K562 (cell line): ENCODE results near the gene KCNAB1. TPM values are rescaled to one million over a fixed set of nuclear protein-coding genes. Genes with fewer than 3 reads are reported as not detected.
A peak's percentile ranks its signal among the peaks of the same experiment; 100 is the strongest.

ENCODE experiments used
- ARID1B ChIP-seq: fragments of 450-650 bp; IDR thresholded peaks from 2 replicates; pipeline ENCODE4 v1.6.1; 2016; ENCODE audit warnings: antibody characterized with exemption, mild to moderate bottlenecking, inconsistent platforms
- ARID4B ChIP-seq: sonication (generic); formaldehyde crosslinking; IDR thresholded peaks from 2 replicates; pipeline ENCODE4 v1.8.0; 2022; ENCODE audit warnings: mild to moderate bottlenecking, missing genetic modification reagents
- BRCA1 ChIP-seq, 2 experiments: fragments of 450-650 bp in 1 of 2; sonication (generic) in 1 of 2; formaldehyde crosslinking in 1 of 2; IDR thresholded peaks; 2 replicates each; pipeline versions ENCODE4 v1.5.0 to v1.6.1; 2017 to 2020; ENCODE audit warnings: mild to moderate bottlenecking in 1 of 2, missing genetic modification reagents in 1 of 2
- FOXM1 ChIP-seq, 2 experiments: fragments of 450-650 bp in 1 of 2; sonication (generic) in 1 of 2; formaldehyde crosslinking in 1 of 2; IDR thresholded peaks; 2 replicates each; pipeline versions ENCODE4 v1.6.1 to v1.9.0; 2017 to 2022; ENCODE audit warnings: low read depth in 2 of 2, mild to moderate bottlenecking in 2 of 2, missing genetic modification reagents in 1 of 2, moderate library complexity in 1 of 2
- GTF2A2 ChIP-seq: IDR thresholded peaks from 2 replicates; pipeline ENCODE4 v1.6.1; 2016; ENCODE audit warnings: mild to moderate bottlenecking, missing genetic modification characterization, missing compliant biosample characterization
- ID3 ChIP-seq, 2 experiments: fragments of 250-450 bp in 1 of 2; fragments of 450-650 bp in 1 of 2; sonication (Bioruptor Pico) in 1 of 2; IDR thresholded peaks; 2 replicates each; pipeline versions ENCODE4 v1.6.1 to v1.8.0; 2016 to 2021; ENCODE audit warnings: mild to moderate bottlenecking in 2 of 2, moderate library complexity in 2 of 2, missing compliant biosample characterization in 1 of 2, missing genetic modification characterization in 1 of 2
- ILK ChIP-seq: fragments of 450-650 bp; IDR thresholded peaks from 2 replicates; pipeline ENCODE4 v1.6.1; 2016; ENCODE audit warnings: missing genetic modification characterization, low read depth, mild to moderate bottlenecking, missing compliant biosample characterization, moderate library complexity, borderline replicate concordance
- KLF10 ChIP-seq: fragments of 250-450 bp; sonication (Bioruptor Pico); IDR thresholded peaks from 2 replicates; pipeline ENCODE4 v1.6.1; 2021; ENCODE audit warnings: matching md5 sums
- NCOA4 ChIP-seq: fragments of 450-650 bp; IDR thresholded peaks from 2 replicates; pipeline ENCODE4 v1.6.1; 2018; ENCODE audit warnings: mild to moderate bottlenecking; ENCODE audit not compliant: partially characterized antibody
- NFXL1 ChIP-seq: fragments of 450-650 bp; formaldehyde crosslinking; IDR thresholded peaks from 2 replicates; pipeline ENCODE4 v1.4.0; 2021; ENCODE audit warnings: mild to moderate bottlenecking
- NR1H2 ChIP-seq: sonication (generic); formaldehyde crosslinking; IDR thresholded peaks from 2 replicates; pipeline ENCODE4 v1.4.0; 2020; ENCODE audit warnings: mild to moderate bottlenecking, missing genetic modification reagents
- NR3C1 ChIP-seq: sonication (generic); formaldehyde crosslinking; IDR thresholded peaks from 2 replicates; pipeline ENCODE4 v1.8.1; 2022; ENCODE audit warnings: missing genetic modification reagents
- POLR2H ChIP-seq: IDR thresholded peaks from 2 replicates; pipeline ENCODE4 v1.6.1; 2016; ENCODE audit warnings: missing genetic modification characterization, low read depth, mild to moderate bottlenecking, control low read depth, missing compliant biosample characterization, moderate library complexity
- RAD51 ChIP-seq: fragments of 450-650 bp; IDR thresholded peaks from 2 replicates; pipeline ENCODE4 v1.7.1; 2016; ENCODE audit warnings: low read depth, mild to moderate bottlenecking, borderline replicate concordance
- SIN3B ChIP-seq: fragments of 450-650 bp; IDR thresholded peaks from 2 replicates; pipeline ENCODE4 v1.6.1; 2017; ENCODE audit warnings: low read depth, mild to moderate bottlenecking, moderate library complexity
- SMARCB1 ChIP-seq: IDR thresholded peaks from 2 replicates; pipeline ENCODE4 v1.6.1; 2011; ENCODE audit warnings: improper control_type of control experiment, low read depth; ENCODE audit not compliant: insufficient read length
- SMC3 ChIP-seq: conservative IDR thresholded peaks from 2 replicates; pipeline ENCODE4 v1.6.1; 2011; ENCODE audit warnings: low read depth, low read length, improper control_type of control experiment; ENCODE audit not compliant: insufficient read depth
- TEAD1 ChIP-seq, 2 experiments: fragments of 450-650 bp in 1 of 2; sonication (generic) in 1 of 2; formaldehyde crosslinking; IDR thresholded peaks; 2 replicates each; pipeline versions ENCODE4 v1.4.0 to v1.8.0; 2020 to 2022; ENCODE audit warnings: mild to moderate bottlenecking in 2 of 2, missing genetic modification reagents in 1 of 2
- ZNF57 ChIP-seq: fragments of 450-650 bp; formaldehyde crosslinking; IDR thresholded peaks from 2 replicates; pipeline ENCODE4 v1.4.0; 2020; ENCODE audit warnings: mild to moderate bottlenecking, moderate library complexity
- polyA plus RNA-seq, 8 experiments: library from polyadenylated mRNA; depleted of rRNA in 4 of 8; stranded (reverse) in 5 of 8; unstranded in 3 of 8; fragments of >200 nt; fragmentation: Nextera tagmentation in 2 of 8; fragmentation: Illumina TruSeq in 1 of 8; extraction: Ambion mirVana in 2 of 8; extraction: Trizol in 1 of 8; gene quantifications; 2 replicates each; pipeline versions ENCODE4 v1.2.1 to v1.2.3, GENCODE V29; 2011 to 2014; ENCODE audit warnings: inconsistent platforms in 1 of 8, missing spikeins in 1 of 8
- total RNA-seq, 7 experiments: library from RNA; depleted of rRNA in 6 of 7; stranded (reverse); fragments of >200 nt in 6 of 7; fragmentation: Illumina TruSeq in 2 of 7; extraction: Trizol in 2 of 7; gene quantifications; 2 replicates each; pipeline versions ENCODE4 v1.2.1 to v1.2.3, GENCODE V29; 2011 to 2021; ENCODE audit warnings: low replicate concordance in 1 of 7
- TF ChIP-seq, protein P1 (sequence below): fragments of 450-650 bp; IDR thresholded peaks from 2 replicates; pipeline ENCODE4 v1.6.1; 2018; ENCODE audit not compliant: partially characterized antibody

Gene KCNAB1
- total and polyA plus RNA-seq, 9 of the 15 experiments (the other 6 are each of a cell fraction or from before 2014, with no cell fraction given): 0.14 to 1.2 (median 0.51) TPM

- TF ChIP-seq ARID4B (CRISPR knock-in tag) (no peak), ARID1B (peak; percentile 99), KLF10 (CRISPR knock-in tag) (no peak), RAD51 (no peak), NCOA4 (peak; percentile 89), ZNF57 (CRISPR knock-in tag) (no peak), POLR2H (tag) (no peak), ILK (no peak), GTF2A2 (no peak), SIN3B (no peak), FOXM1 (IDR thresholded peaks at IDR 0.05; ENCODE audit: low read depth) (peak; percentile 94), FOXM1 (CRISPR knock-in tag; IDR thresholded peaks at IDR 0.05; ENCODE audit: low read depth) (no peak), TEAD1 (CRISPR knock-in tag; IDR thresholded peaks at IDR 0.05) (no peak), NFXL1 (CRISPR knock-in tag) (no peak), SMARCB1 (no peak), SMC3 (no peak), NR3C1 (no peak), NR1H2 (CRISPR knock-in tag) (no peak), ID3 (CRISPR knock-in tag; IDR thresholded peaks at IDR 0.05) (no peak), ID3 (tag; IDR thresholded peaks at IDR 0.05) (peak; percentile 26; the same call in 1 of the 2 replicates), BRCA1 (IDR thresholded peaks at IDR 0.05) (no peak), BRCA1 (CRISPR knock-in tag; IDR thresholded peaks at IDR 0.05) (no peak)
- TF ChIP-seq, protein P1, sequence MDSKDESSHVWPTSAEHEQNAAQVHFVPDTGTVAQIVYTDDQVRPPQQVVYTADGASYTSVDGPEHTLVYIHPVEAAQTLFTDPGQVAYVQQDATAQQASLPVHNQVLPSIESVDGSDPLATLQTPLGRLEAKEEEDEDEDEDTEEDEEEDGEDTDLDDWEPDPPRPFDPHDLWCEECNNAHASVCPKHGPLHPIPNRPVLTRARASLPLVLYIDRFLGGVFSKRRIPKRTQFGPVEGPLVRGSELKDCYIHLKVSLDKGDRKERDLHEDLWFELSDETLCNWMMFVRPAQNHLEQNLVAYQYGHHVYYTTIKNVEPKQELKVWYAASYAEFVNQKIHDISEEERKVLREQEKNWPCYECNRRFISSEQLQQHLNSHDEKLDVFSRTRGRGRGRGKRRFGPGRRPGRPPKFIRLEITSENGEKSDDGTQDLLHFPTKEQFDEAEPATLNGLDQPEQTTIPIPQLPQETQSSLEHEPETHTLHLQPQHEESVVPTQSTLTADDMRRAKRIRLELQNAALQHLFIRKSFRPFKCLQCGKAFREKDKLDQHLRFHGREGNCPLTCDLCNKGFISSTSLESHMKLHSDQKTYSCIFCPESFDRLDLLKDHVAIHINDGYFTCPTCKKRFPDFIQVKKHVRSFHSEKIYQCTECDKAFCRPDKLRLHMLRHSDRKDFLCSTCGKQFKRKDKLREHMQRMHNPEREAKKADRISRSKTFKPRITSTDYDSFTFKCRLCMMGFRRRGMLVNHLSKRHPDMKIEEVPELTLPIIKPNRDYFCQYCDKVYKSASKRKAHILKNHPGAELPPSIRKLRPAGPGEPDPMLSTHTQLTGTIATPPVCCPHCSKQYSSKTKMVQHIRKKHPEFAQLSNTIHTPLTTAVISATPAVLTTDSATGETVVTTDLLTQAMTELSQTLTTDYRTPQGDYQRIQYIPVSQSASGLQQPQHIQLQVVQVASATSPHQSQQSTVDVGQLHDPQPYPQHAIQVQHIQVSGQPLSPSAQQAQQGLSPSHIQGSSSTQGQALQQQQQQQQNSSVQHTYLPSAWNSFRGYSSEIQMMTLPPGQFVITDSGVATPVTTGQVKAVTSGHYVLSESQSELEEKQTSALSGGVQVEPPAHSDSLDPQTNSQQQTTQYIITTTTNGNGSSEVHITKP: peak; percentile 31
These were observed 339.8 kb downstream of the KCNAB1 start (continued) for GRCh38 chr3:156460206-156460611.
